ENCODE results near the gene LCLAT1.

LCLAT1 gene

GRCh38 chr2:30691091-30691947 lies 244.3 kb downstream of the LCLAT1 start:
- DNase-seq: no peak
- H3K27ac ChIP-seq: no peak overlapping the region
- no peaks in the 10 kb centered on the region for H3K27me3 ChIP-seq (replicated peaks)
- no peak overlapping the region for H3K4me3 ChIP-seq (ENCODE audit: low read depth, low read length)
- TF ChIP-seq, protein P1, sequence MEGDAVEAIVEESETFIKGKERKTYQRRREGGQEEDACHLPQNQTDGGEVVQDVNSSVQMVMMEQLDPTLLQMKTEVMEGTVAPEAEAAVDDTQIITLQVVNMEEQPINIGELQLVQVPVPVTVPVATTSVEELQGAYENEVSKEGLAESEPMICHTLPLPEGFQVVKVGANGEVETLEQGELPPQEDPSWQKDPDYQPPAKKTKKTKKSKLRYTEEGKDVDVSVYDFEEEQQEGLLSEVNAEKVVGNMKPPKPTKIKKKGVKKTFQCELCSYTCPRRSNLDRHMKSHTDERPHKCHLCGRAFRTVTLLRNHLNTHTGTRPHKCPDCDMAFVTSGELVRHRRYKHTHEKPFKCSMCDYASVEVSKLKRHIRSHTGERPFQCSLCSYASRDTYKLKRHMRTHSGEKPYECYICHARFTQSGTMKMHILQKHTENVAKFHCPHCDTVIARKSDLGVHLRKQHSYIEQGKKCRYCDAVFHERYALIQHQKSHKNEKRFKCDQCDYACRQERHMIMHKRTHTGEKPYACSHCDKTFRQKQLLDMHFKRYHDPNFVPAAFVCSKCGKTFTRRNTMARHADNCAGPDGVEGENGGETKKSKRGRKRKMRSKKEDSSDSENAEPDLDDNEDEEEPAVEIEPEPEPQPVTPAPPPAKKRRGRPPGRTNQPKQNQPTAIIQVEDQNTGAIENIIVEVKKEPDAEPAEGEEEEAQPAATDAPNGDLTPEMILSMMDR (IDR thresholded peaks at IDR 0.05; ENCODE audit: low read depth, low read length, missing control alignments): no peak
- in situ Hi-C loops (cut with HindIII; ENCODE audit: low pct_ligation_motif_present, low sequenced_read_pairs): no loop called here
- no peaks in the 10 kb centered on the region for H3K36me3 ChIP-seq (replicated peaks)

- Histone ChIP-seq H3K27me3 (replicated peaks) (no peaks in the 10 kb centered on the region), H3K4me3 (ENCODE audit: low read depth, low read length) (no peak overlapping the region), H3K27ac (no peak overlapping the region), H3K36me3 (replicated peaks) (no peaks in the 10 kb centered on the region)
- TF ChIP-seq, protein P1 (IDR thresholded peaks at IDR 0.05; ENCODE audit: low read depth, low read length, missing control alignments): peak; percentile 49
- in situ Hi-C loops (cut with HindIII; ENCODE audit: low pct_ligation_motif_present, low sequenced_read_pairs): no loop called here
- DNase-seq: no peak
These were observed 245.1 kb downstream of the LCLAT1 start for GRCh38 chr2:30691948-30692828.

GRCh38 chr2:30692829-30693275 lies 245.8 kb downstream of the LCLAT1 start:
- DNase-seq: no peak
- Histone ChIP-seq H3K27me3 (replicated peaks) (no peaks in the 10 kb centered on the region), H3K36me3 (replicated peaks) (no peaks in the 10 kb centered on the region), H3K4me3 (ENCODE audit: low read depth, low read length) (no peak overlapping the region), H3K27ac (no peak overlapping the region)
- TF ChIP-seq, protein P1 (IDR thresholded peaks at IDR 0.05; ENCODE audit: low read depth, low read length, missing control alignments): no peak
- in situ Hi-C loops (cut with HindIII; ENCODE audit: low pct_ligation_motif_present, low sequenced_read_pairs): no loop called here
